Mucosa of descending colon (tissue), 3 donors: ENCODE data around the gene DNAJC11. TPM values are rescaled to one million over a fixed set of nuclear protein-coding genes. Genes with fewer than 3 reads are reported as not detected.

Experiments
- ATAC-seq: fragments of 200-7000 bp; cut with Tn5 transposase; one replicate; pipeline ENCODE4 v1.9.1; 2020; ENCODE audit warnings: mild to moderate bottlenecking, moderate library complexity
- DNase-seq, 3 donors: peaks; one replicate each; pipeline ENCODE4 v3.0.0-alpha.2; 2020
- H3K36me3 ChIP-seq: fragments of 200-600 bp; one replicate; pipeline ENCODE4 v1.8.0; 2021; ENCODE audit warnings: low read depth, mild to moderate bottlenecking
- H3K4me1 ChIP-seq: fragments of 200-600 bp; one replicate; pipeline ENCODE4 v1.8.0; 2021; ENCODE audit warnings: low read depth, mild to moderate bottlenecking
- H3K4me3 ChIP-seq: fragments of 200-600 bp; one replicate; pipeline ENCODE4 v1.8.0; 2021; ENCODE audit warnings: mild to moderate bottlenecking
- H3K9me3 ChIP-seq: fragments of 200-600 bp; one replicate; pipeline ENCODE4 v1.8.0; 2021; ENCODE audit warnings: mild to moderate bottlenecking
- CTCF ChIP-seq: fragments of 200-600 bp; IDR thresholded peaks from one replicate; pipeline ENCODE4 v1.8.0; 2022; ENCODE audit warnings: antibody characterized with exemption, mild to moderate bottlenecking
- intact Hi-C, 2 donors: fragments of 100-400 bp; cut with DNase I in 1 of 2; cut with micrococcal nuclease in 1 of 2; formaldehyde crosslinking; loops; one replicate each; pipeline versions ENCODE4 v1.11.0 to v1.11.1; 2022; cut with DNase I, micrococcal nuclease
- total RNA-seq, 3 donors: library from RNA; stranded (reverse); fragmentation: NEBNext Ultra II Directional in 2 of 3; extraction: Animal tissue kit (Norgen Biotek cat#: 25700) in 2 of 3; gene quantifications; one replicate each; pipeline versions ENCODE4 v1.2.1 to v1.2.4, GENCODE V29; 2021 to 2023
- donor health status: DM: no; HTN: no; CAD: no; lungs with moderate emphysema.
- donor health status: DM: no; HTN: no; CAD: no.
- donor health status: DM: no; HTN: yes; CAD: no.

DNAJC11 gene
- total RNA-seq, 3 donors from 2014 or later = 71.1 to 89.0 (median 78.9) TPM

GRCh38 chr1:6592441-6592840, 109.2 kb downstream of the DNAJC11 start:
- ATAC-seq = no peak
- Histone ChIP-seq H3K4me1 (no peaks in the 10 kb centered on the region), H3K9me3 (no peaks in the 10 kb centered on the region), H3K4me3 (no peak overlapping the region), H3K36me3 (peaks cover 4% of the 10 kb centered on the region)
- TF ChIP-seq CTCF = no peak
- intact Hi-C loops = no loop called here
- no peak for DNase-seq

GRCh38 chr1:6591644-6592043, 110.0 kb downstream of the DNAJC11 start:
- Histone ChIP-seq H3K36me3 (peaks cover 4% of the 10 kb centered on the region), H3K4me3 (no peak overlapping the region), H3K9me3 (no peaks in the 10 kb centered on the region), H3K4me1 (no peaks in the 10 kb centered on the region)
- no peak for ATAC-seq
- TF ChIP-seq CTCF = no peak
- DNase-seq = no peak
- intact Hi-C loops = no loop called here

GRCh38 chr1:6591222-6591621, 110.4 kb downstream of the DNAJC11 start:
- H3K4me3 ChIP-seq = no peak overlapping the region
- H3K9me3 ChIP-seq = no peaks in the 10 kb centered on the region
- peaks cover 4% of the 10 kb centered on the region for H3K36me3 ChIP-seq
- H3K4me1 ChIP-seq = no peaks in the 10 kb centered on the region
- no peak for DNase-seq
- intact Hi-C loops = no loop called here
- TF ChIP-seq CTCF = no peak
- ATAC-seq = peak; percentile 5

GRCh38 chr1:6590046-6590445, 111.6 kb downstream of the DNAJC11 start:
- DNase-seq = no peak
- intact Hi-C loops = no loop called here
- H3K4me1 ChIP-seq = no peaks in the 10 kb centered on the region
- H3K9me3 ChIP-seq = no peaks in the 10 kb centered on the region
- TF ChIP-seq CTCF = no peak
- no peak overlapping the region for H3K4me3 ChIP-seq
- ATAC-seq = no peak
- H3K36me3 ChIP-seq = peaks cover 4% of the 10 kb centered on the region

GRCh38 chr1:6588893-6589520, 112.6 kb downstream of the DNAJC11 start:
- DNase-seq = no peak
- intact Hi-C loops = no loop called here
- ATAC-seq = no peak

More at GRCh38 chr1:6588893-6589520, 112.6 kb downstream of the DNAJC11 start:
- no peaks in the 10 kb centered on the region for H3K4me1 ChIP-seq
- no peaks in the 10 kb centered on the region for H3K9me3 ChIP-seq
- H3K36me3 ChIP-seq = peaks cover 4% of the 10 kb centered on the region
- no peak for TF ChIP-seq CTCF
- H3K4me3 ChIP-seq = no peak overlapping the region
